GM21360 (cell line): ENCODE results near the gene MAST4.

Source experiments
- ATAC-seq: cut with Tn5 transposase; IDR thresholded peaks from one replicate; pipeline ENCODE4 v1.9.1; 2021; ENCODE audit warnings: mild to moderate bottlenecking, moderate library complexity; ENCODE audit not compliant: unreplicated experiment

MAST4 gene

GRCh38 chr5:67216564-67216963 is 620.4 kb downstream of the MAST4 start:
- no peak for ATAC-seq
